Inferior parietal cortex (tissue), 1 donor: ENCODE data around the gene SELENOS.
A peak's percentile ranks its signal among the peaks of the same experiment; 100 is the strongest.

Source experiments
- DNase-seq: peaks from one replicate; pipeline ENCODE4 v3.0.0-alpha.2; 2016; ENCODE audit errors: extremely low spot score

The SELENOS gene

DNA sequence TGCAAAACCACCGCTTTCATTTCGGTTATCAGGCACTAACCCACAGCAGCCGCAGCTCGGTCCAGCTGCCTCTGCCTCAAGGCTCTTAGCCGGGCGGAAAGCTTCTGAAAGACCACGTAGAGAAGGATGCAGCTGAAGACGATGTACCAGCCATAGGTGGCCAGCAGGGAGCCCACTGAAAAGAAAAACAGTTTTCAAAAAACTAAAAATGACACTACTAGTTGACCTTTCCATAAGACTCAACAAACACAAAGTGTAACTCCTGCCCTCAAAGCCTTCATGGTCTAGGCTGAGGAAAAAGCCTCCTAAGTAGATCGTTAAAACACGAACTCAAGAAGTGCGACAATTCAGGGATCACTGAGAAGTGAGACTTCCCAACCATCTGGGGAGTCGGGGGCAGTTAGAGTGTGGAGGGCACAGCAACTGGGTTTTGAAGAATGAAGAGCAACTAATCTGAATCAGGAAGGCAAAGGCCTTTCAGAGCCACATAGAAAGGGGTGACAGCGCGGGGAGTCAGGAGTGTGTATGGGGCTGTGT lies 716 bp downstream of the SELENOS start:
- DNase-seq: no peak

DNA sequence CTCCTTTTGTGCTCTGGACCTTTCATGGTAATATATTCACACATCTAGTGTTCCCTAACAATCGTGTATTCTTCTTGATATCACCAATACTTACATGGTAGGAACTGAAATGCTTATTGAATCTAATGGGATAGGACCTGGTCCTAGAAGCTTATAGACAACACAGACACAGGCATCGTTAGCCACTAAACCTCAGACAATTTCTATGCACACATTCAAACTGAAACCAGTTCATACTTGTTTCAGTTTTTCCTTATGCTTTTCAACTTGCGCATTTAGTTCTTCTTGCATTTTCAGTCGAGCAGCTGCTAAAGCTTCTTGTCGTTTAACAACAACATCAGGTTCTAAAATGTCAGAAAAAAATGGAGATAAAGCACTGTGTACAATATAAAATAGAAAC lies 2.3 kb downstream of the SELENOS start:
- DNase-seq: no peak

DNA sequence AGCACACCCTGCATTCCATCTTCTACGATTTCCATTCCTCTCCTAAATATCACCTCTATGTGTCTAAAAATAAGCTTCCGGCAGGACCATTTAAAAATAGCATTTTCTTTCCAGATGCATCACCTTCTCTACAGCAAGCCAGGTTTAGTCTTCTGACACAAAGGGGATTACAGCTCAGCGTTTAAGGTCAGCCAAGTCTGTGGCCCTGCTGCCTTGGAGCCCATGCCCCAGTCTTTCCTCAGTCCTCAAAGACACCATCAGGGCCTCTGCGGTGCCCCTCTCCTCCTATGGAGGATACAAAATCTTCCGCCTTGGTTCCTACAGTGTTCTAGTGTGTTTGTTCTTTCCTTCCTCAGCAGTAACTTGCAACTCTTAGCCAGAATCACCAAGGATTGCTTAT lies 3.8 kb downstream of the SELENOS start:
- DNase-seq: no peak

DNA sequence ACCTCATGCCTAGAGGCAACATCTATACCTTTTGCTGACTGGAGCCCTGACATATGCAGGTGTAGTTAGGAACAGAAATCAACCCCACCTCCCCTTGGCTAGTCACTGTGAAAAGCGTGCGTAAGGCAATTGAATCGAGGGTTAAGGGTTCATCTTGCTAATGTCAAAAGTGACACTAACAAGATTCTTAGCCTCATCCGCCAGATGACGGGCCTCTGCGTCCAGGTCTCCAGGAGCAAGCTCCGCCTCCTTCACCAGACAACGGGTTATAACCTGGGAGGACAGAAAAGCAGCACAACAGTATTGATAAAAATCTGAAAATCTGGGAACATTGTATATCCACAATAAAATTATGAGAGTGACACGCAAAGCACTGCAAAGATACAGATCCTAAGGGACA lies 4.7 kb downstream of the SELENOS start:
- DNase-seq: no peak

DNA sequence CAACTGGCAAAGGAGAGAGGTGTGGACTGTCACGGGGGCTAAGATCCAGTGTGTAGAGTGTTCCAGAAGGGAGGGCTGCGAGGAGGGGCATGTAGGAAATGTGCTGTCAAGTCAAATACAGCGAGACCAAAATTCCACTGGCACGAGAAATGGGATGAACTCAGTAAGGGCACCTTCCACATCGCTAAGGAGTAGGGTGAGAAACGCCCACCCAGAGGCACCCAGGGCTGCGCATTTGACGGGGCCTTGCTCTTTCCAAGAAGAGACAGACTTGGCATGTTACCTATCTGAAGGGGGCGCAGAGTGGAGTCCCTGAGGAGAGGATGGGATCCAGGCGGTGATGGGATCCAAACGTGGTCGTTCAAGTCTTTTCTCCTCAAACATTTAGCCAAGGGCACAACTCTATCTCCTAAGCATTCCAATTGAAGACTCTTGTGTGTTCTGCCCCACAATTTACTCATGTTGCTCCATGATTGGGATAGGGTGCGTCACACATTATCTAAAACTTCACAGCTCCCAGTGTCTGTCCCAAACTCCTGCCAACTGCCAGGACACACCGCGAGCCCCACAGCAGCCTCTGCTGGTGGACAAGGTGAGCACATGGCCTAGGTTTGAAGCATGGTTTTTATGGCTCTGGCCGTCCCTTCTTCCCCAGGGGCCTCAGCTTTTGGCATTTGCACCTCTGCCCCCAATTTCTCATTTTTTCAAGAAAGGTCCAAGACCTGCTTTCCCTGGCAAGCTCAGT lies 7.6 kb downstream of the SELENOS start:
- DNase-seq: no peak

DNA sequence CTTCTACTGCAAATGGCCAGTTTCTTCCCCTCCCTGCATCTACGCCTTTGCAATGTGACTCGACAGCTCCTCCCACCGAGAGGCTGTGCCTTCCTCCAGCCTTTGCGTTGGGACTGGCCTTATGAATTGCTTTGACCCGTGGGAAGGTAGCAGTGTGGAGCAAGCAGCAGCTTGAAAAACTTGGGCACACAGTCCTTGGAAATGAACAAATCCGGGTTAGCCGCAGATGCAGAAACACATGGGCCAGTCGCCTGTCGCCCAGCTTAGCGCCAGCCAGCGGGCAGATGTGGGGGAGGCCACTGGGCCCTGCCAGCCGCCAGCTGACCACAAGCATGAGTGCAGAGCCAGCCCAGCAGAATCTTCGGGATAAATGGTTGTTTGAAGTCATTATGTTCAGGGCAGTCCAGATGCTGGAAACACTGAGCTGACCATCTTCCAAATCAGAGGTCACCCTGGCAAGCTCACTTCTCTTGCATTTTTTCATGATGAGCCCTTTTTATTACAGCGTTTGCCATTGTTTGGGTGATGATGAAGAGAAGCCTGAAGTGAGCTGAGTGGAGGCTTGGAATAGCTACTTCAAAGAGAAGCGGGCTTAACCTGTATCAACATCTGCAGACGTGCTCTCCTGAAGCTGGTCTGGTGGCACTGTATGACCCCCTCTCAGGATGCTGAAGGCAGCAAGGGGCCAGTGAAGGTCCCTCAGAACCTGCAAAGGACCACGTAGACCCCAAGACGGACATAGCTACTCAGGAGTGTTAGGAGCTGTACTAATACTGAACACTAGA lies 9.8 kb downstream of the SELENOS start:
- peak; percentile 41 for DNase-seq

DNA sequence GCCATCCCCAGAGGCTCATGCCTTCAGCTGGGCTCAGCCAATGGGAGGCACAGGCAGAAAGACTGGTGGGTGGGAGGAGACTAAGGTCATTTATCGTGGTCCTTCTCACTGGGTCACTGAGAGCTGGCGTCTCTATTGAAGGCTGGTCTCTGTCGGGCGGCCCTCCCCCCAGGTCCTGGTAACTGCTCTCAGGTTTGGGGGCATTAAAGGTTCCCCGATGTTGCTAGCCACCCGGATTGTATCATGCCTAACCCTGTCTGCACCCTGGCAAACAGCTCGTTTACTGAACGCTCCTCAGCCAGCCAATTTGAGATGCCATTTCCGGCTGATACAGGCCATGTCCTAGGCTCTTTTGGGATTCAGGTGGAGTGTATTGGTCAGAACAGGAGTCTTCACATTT lies 10.5 kb downstream of the SELENOS start:
- DNase-seq: no peak

DNA sequence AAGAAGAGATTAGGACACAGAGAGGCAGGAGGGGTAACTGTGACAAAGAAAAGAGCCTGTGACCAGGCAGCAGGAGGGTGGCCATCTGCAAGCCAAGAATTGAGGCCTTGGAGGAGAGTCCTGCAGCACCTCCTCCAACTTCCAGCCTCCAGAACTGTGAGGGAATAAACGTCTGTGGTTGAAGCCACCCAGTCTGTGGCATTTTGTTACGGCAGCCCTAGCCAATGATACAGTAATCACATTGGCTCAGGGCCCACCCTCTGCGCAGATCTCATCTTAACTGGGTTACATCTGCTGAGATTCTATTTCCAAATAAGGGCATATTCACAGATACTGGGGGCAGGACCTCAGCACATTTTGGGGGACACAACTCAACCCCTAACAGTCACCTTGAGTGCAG lies 11.3 kb downstream of the SELENOS start:
- no peak for DNase-seq

DNA sequence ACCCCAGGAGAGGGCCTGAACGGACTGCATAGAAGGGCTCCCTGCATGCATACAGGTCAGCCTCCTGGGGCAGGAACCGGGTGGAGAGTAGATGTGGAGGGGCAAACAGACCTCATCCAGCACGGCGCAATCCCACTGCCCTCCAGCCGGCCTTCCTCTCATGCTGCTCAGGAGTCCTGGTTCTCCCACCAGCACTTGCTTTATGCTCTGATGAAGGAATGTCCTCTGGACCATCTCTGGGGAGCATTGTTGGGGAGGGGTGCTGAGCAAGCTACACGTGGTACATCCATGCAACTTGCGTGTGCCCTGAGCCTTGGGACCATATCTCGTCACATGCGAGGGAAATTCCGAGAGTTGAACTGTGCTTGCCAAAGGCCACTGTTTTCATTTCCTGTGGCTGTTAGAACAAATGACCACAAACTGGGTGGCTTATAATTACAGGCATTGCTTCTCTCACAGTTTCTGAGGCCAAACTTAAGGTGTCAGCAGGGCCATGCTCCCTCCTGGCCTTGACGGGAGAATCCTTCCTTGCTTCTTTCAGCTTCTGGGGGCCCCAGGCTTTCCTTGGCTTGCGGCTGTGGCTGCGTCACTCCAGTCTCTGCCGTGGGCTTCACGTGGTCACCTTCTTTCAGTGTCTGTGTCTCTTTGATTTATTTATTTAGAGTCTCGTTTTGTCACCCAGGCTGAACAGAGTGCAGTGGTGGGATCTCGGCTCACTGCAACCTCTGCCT lies 12.2 kb downstream of the SELENOS start:
- DNase-seq: no peak

DNA sequence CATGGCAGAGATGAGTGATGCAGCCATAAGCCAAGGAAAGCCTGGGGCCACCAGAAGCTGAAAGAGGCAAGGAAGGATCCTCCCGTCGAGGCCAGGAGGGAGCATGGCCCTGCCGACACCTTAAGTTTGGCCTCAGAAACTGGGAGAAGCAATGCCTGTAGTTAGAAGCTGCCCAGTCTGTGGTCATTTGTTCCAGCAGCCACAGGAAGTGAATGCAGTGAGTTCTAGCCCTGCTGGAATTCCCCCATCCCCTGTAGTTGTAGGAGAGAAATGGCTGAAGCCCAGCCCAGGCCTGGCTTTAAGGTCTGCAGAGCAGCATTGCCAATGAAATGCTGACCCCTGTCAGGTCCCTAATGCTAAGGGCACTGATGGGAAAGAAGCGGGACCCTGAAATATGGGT lies 13.3 kb downstream of the SELENOS start:
- no peak for DNase-seq

DNA sequence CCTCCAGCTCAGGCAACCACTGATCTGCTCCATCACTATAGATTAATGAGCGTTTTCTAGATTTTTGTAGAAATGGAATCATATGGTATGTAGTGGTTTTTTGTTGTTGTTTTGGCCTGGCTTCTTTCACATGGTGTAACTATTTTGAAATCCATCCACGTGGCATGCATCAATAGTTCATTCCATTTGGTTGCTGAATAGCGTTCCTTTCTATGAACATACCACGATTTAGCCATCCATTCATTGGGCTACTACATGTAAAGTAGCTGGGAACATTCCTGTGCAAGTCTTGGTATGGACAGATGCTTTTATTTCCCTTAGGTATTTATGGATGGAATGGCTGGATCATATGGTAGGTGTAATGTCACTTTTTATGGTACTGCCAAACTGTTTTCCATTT lies 14.7 kb downstream of the SELENOS start:
- DNase-seq: no peak

DNA sequence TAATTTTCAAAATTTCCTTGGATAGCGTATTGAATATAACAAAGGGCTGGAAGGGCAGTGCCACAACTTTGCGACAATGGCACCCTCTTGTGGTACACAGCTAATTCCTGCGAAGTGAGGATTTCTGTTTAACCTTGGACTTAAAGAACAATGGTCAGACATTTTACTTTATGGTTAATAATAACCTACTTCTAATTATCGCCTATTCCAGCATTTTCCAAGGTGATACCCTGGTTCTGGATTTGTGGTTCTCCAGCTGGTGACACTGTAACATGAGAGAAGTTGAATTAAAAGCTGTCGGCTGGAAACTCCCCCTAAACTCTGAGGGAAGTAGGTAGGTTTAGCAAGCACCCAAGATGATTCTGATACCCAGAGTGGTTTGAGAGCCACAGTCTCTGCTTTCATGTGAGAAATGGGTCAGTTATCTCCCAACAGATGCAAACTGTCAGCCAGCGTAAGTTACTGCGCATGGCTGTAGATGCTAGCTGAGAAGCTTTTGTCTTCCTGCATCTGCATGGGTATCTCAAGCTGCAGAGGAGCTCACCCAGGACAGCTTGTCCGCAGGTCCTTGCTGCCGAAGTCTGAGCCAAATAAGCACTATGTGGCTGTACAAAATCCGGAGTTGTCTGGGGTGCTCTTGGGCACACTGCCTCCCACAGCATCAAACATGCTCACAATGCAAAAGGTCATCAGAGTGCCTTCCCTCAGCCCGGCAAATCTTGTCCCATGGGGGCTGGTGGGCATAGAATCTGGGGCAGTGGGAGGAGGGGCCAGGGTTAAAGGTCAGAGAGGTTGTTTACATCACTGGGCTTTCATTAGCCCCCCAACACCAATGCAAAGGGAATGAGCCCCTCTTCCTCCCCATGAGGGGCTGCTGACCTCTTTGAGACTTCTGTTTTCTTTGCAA lies 18.8 kb downstream of the SELENOS start:
- peak; percentile 89 for DNase-seq

DNA sequence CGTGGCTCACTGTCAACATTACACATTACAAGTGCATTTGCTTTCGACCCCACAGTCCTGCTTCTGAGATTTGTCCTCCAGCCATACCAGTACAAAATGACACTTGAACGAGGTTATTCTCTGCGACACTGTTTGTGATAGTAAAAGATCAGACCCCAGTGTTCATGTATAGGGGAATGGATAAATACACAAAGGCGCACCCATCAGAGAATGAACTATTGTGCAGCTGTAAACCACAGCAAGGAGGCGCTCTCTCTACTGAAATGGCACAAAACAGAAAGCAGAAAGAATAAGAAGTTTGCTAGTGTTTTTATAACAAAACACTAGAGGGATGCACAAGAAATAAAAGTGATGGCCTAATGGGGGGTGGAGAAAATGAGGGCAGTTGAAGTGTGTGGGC lies 20.5 kb downstream of the SELENOS start:
- no peak for DNase-seq

DNA sequence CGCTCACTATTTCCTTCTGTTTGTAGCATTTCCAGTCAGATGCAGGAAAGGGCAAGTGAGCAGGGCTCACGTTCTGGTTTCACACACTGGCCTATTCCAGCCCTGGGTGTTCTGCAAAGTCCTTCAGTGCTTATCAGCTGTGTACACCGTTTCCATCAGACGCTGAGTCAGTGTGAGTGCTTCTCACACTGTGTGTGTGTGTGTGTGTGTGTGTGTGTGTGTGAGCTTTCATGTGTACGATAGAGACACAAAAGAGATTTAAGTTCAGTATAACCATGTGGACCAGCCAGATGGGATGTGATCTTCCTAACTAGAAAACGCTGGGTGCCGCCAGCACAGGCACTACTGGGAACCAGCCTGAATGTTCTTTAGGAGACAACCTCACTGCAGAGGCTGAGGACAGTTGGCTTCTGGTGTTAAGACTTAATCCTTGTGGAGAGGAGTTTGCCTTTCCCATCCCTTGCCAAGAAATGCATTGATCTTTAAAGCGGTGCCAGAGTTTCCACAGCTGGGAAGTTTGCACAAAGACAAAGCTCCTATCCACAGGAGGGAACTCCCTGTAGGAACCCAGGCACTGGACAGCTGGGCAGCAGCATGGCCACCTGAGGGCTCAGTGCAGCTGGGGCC lies 21.6 kb downstream of the SELENOS start:
- DNase-seq: no peak

DNA sequence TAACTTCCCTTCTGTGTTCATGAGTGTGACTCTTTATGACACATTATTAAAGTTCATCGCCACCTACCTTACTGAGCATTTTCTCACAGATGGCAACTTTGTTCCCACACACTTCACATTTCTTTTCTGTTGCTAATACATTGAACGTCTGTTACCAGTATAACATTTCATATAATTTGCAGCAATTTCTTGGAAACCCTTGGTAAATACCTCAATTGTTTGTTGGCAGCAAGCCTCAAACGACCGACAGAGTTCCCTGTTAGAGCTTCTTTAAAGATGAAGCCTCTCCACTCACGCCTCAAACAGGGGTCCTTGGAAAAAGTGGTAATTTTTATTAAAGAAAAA lies 22.3 kb downstream of the SELENOS start:
- no peak for DNase-seq

DNA sequence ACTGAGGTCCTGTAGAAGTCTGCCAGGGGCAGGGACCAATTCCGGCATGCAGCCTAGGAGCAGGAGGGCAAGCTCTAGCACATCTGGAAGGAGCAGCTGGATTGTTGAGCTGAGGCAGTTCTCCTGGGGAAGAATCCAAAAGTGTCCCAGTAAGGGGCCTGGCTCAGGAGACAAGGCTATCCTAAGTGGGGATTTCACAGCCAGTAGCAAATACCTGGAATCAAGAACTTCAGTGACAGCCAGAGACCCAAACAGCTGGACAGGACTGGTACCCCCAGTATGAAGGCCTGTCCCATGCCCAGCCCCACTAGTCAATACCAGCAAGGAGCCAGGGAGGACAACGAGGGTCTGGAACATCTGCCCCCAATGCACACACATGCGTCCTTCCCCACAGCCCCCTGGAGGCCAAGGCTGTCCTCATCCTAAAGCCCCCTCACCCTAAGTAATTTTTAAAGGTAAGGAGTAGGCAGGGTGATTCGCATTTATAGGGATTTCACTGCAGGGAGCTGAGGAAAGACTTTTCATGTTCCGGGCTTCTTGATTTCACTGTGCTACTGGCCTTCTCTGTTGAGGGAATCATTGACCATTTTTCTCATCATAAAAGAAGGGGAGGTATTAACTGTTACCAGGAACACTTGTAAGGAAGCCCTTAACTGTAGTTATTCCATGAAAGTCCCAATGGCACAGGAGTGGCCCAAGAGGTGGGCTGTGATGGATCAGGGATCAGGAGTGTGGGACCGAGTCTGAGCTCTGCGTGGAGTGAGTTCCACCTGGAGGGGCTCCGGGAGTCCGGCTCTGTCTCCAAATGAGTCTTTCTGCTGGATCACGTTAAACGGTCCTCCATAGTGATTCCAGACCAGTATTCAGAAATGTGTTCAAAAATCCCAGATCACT lies 22.9 kb downstream of the SELENOS start:
- DNase-seq: no peak

DNA sequence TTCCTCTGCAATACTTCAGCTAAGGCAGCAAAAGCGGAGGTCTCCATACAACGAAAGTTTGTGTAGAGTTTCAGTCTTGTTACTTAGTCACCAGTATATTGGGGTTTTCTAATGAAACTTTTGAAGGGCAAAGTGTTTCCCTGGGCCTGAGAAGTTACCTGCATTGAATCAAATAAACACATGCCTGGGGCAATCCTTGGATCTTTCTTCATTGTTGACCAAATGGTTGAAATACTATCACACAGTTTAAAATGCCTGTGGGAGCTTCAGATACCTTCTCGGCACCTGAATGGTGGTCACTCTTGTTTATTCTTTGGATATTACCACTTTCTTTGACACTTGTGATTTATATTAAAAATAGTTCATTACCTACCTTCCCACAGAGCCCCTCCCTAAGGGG lies 24.4 kb downstream of the SELENOS start:
- DNase-seq: no peak

DNA sequence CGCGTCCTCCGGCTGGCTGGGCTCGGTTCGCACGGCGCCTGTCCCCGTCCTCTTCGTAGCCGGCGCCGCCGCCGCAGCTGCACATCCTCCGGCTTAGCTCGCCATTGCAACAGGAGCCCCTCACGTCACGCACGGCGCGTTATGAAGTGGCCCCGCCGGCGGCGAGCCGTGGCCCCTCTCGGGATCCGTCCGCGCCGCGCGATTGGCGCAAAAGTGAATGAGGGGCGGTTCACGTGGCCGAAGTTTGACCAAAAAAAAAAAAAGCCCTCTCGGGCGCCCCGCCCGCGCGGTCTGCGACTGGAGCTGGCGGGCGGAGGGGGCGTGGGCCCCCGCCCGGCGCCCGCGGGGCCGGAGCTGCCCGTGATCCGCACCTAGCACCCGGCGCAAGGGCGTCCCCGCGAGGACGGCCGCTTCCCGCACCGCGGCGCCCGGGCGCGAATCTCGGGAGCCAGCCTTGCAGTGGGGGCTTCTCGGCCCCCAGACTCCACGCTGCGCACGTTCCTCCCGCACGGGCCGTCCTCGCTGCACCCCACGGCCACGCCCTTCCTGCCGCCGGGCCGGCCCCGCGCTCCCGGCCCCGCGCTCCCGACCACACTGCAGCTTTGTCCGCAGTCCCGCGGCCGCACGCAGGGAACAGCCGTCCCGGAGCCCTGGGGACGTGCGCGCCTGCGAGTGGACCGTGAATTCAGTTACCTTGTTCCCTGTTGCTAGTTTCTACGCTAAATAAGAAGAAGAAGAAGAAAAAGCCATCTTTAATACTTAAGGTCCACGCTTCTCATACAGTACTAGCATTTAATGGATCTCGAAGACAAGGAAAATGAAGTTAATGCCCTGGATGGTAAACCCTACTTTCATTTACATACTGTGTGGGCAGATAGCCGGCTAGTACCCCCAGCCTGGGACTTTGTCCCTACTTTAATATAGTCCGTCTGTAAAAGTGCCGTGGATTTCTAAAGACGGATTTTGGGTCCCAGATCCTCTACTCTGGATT lies 25.2 kb downstream of the SELENOS start, which contains the start of gene CHSY1:
Gene CHSY1, minus strand, starts transcription at position 219 of the 991 bp plus-strand sequence. CDS start 592 bp downstream, outside the sequence.
- peak; percentile 92 for DNase-seq
